GM12878 (cell line): Measurements from ENCODE around the gene POLK. TPM values are rescaled to one million over a fixed set of nuclear protein-coding genes. Genes with fewer than 3 reads are reported as not detected.

Source experiments
- ATAC-seq: fragments of 200-7000 bp; cut with Tn5 transposase; 3 replicates; pipeline ENCODE4 v1.9.1; 2020; ENCODE audit warnings: mild to moderate bottlenecking, moderate library complexity
- BruUV-seq: library from RNA; stranded (reverse); fragments of 400-500 nt; replicated peaks from 2 replicates; lab custom pipeline; 2021; lab: Mats Ljungman, UMichigan
- CTCF ChIA-PET: fragments of 300-600 bp; sonication (Branson Sonifier 250); formaldehyde crosslinking; extraction: SDS; loops from one replicate; lab custom pipeline; 2021; ENCODE audit warnings: inconsistent platforms; lab: Yijun Ruan, JAX
- POLR2A ChIA-PET: fragments of 350-600 bp; formaldehyde crosslinking; extraction: SDS; loops from one replicate; lab custom pipeline; 2021; ENCODE audit warnings: inconsistent platforms; lab: Charles Lee
- RAD21 ChIA-PET: fragments of 300-600 bp; sonication (Branson Sonifier 250); formaldehyde crosslinking; loops from one replicate; lab custom pipeline; 2023; ENCODE audit warnings: antibody characterized with exemption; ENCODE audit not compliant: unreplicated experiment; lab: Charles Lee
- SMC1A ChIA-PET: fragments of 300-600 bp; sonication (Branson Sonifier 250); formaldehyde crosslinking; loops from one replicate; lab custom pipeline; 2023; ENCODE audit not compliant: unreplicated experiment, uncharacterized antibody; lab: Charles Lee
- DNase-seq: peaks from one replicate; pipeline ENCODE4 v3.0.0-alpha.2; 2011; ENCODE audit warnings: low read depth, low spot score
- FAIRE-seq: peaks from 3 replicates; lab custom pipeline; 2011; peaks lifted over from hg19 to GRCh38; lab: Jason Lieb, UNC
- H2AFZ ChIP-seq: 2 replicates; pipeline ENCODE4 v1.6.0; 2011; ENCODE audit warnings: low read depth, low read length, control low read depth; ENCODE audit not compliant: control insufficient read depth
- H3K27ac ChIP-seq: 2 replicates; pipeline ENCODE4 v1.5.1; 2011; ENCODE audit warnings: control low read depth; ENCODE audit not compliant: control insufficient read depth, insufficient read depth
- H3K27me3 ChIP-seq, 2 experiments: replicated peaks in 1 of 2; 2 replicates each; pipeline versions ENCODE4 v1.6.0 to v1.6.1; 2011; ENCODE audit warnings: low read length in 1 of 2; ENCODE audit not compliant: control insufficient read depth in 2 of 2, insufficient read depth in 2 of 2
- H3K36me3 ChIP-seq, 2 experiments: 2 replicates each; pipeline ENCODE4 v1.5.1; 2011; ENCODE audit warnings: low read length in 1 of 2; ENCODE audit not compliant: control insufficient read depth in 2 of 2, insufficient read depth in 2 of 2
- H3K4me1 ChIP-seq: 2 replicates; pipeline ENCODE4 v1.6.1; 2011; ENCODE audit warnings: mild to moderate bottlenecking, low read length, moderate library complexity, mixed read lengths; ENCODE audit not compliant: control insufficient read depth, insufficient read depth
- H3K4me2 ChIP-seq: 2 replicates; pipeline ENCODE4 v1.6.0; 2011; ENCODE audit warnings: control low read depth; ENCODE audit not compliant: control insufficient read depth, insufficient read depth
- H3K4me3 ChIP-seq: fragments of 200-600 bp; sonication (generic); 2 replicates; pipeline ENCODE4 v1.5.1; 2016
- H3K79me2 ChIP-seq: 2 replicates; pipeline ENCODE4 v1.6.0; 2011; ENCODE audit warnings: low read length; ENCODE audit not compliant: control insufficient read depth, insufficient read depth
- H3K9ac ChIP-seq: 2 replicates; pipeline ENCODE4 v1.8.0; 2011; ENCODE audit warnings: low read length, control low read depth, mixed read lengths; ENCODE audit not compliant: control insufficient read depth, insufficient read depth
- H3K9me3 ChIP-seq: replicated peaks from 3 replicates; pipeline ENCODE4 v1.5.1; 2011; ENCODE audit warnings: mild to moderate bottlenecking, low read length; ENCODE audit not compliant: control insufficient read depth, insufficient read depth
- H4K20me1 ChIP-seq: 2 replicates; pipeline ENCODE4 v1.6.0; 2011; ENCODE audit not compliant: control insufficient read depth, insufficient read depth
- CEBPB ChIP-seq, 2 experiments: fragments of 150-350 bp in 1 of 2; IDR thresholded peaks; 2 replicates each; pipeline ENCODE4 v1.6.1; 2012 to 2014; ENCODE audit warnings: low read depth in 2 of 2, low read length in 2 of 2, borderline replicate concordance in 1 of 2, inconsistent platforms in 1 of 2
- NFIC ChIP-seq: IDR thresholded peaks from 2 replicates; pipeline ENCODE4 v1.6.1; 2012; ENCODE audit warnings: low read depth, mild to moderate bottlenecking, inconsistent platforms, low read length, moderate library complexity
- RUNX3 ChIP-seq: IDR thresholded peaks from 2 replicates; pipeline ENCODE4 v1.6.1; 2012; ENCODE audit warnings: low read length, inconsistent platforms
- SMARCA5 ChIP-seq: fragments of 450-650 bp; IDR thresholded peaks from 2 replicates; pipeline ENCODE4 v1.6.1; 2017; ENCODE audit warnings: mild to moderate bottlenecking
- ZNF384 ChIP-seq: IDR thresholded peaks from 2 replicates; pipeline ENCODE4 v1.6.1; 2012; ENCODE audit warnings: low read depth, mild to moderate bottlenecking, low read length, improper control_type of control experiment, borderline replicate concordance
- ZSCAN29 ChIP-seq: fragments of 450-650 bp; IDR thresholded peaks from 2 replicates; pipeline ENCODE4 v1.6.1; 2017; ENCODE audit warnings: mild to moderate bottlenecking, moderate library complexity
- WGBS: methylation state at CpG from one replicate; pipeline ENCODE4 v1.1.6; 2016; ENCODE audit warnings: low lambda C conversion rate; ENCODE audit not compliant: insufficient replicate concordance, insufficient coverage; ENCODE audit errors: missing lambda C conversion rate; 5-methylcytosine and 5-hydroxymethylcytosine counted together
- in situ Hi-C: fragments of 300-500 bp; cut with MboI; formaldehyde crosslinking; loops from 9 replicates; pipeline ENCODE4 v1.14.3; 2018; ENCODE audit warnings: mixed read lengths
- intact Hi-C: fragments of 100-400 bp; cut with micrococcal nuclease; formaldehyde crosslinking; loops from one replicate; pipeline ENCODE4 v1.14.2; 2022; ENCODE audit not compliant: unreplicated experiment
- polyA plus RNA-seq, 11 experiments: library from polyadenylated mRNA; depleted of rRNA in 4 of 11; unstranded in 6 of 11; stranded (reverse) in 5 of 11; fragments of >200 nt; fragmentation: Nextera tagmentation in 4 of 11; fragmentation: Illumina TruSeq in 1 of 11; extraction: Ambion mirVana in 4 of 11; extraction: Trizol in 1 of 11; gene quantifications; 1 replicate in 1 of 11; 2 replicates in 10 of 11; pipeline versions ENCODE4 v1.2.1 to v1.2.3, GENCODE V29; 2011 to 2016; ENCODE audit warnings: inconsistent platforms in 2 of 11, missing spikeins in 2 of 11, low read depth in 1 of 11
- total RNA-seq, 4 experiments: library from RNA; depleted of rRNA in 3 of 4; stranded (reverse); fragments of >200 nt in 3 of 4; fragmentation: Illumina TruSeq in 1 of 4; extraction: Trizol in 1 of 4; gene quantifications; 2 replicates each; pipeline versions ENCODE4 v1.2.1 to v1.2.3, GENCODE V29; 2013 to 2021
- TF ChIP-seq, protein P1 (sequence below): IDR thresholded peaks from 2 replicates; pipeline ENCODE4 v1.6.1; 2012; ENCODE audit warnings: low read length, inconsistent platforms

Gene POLK
- total and polyA plus RNA-seq, 10 of the 15 experiments (the other 5 are each of a cell fraction or from before 2014, with no cell fraction given), result 10.4 to 47.6 (median 29.0) TPM

GRCh38 chr5:75512383-75513074 lies 838 bp downstream of the POLK start:
- Histone ChIP-seq H3K9ac (peak overlapping the region; percentile 93), H3K9me3 (no peaks in the 10 kb centered on the region), H3K27me3 (no peaks in the 10 kb centered on the region), H3K27ac (peak overlapping the region; percentile 95), H4K20me1 (no peaks in the 10 kb centered on the region), H2AFZ (peak overlapping the region; percentile 81), H3K4me1 (0 out of 2 replicates have a peak, but pooled peaks cover 3% of the 10 kb centered on the region), H3K79me2 (peaks cover 97% of the 10 kb centered on the region), H3K4me3 (peak overlapping the region; percentile 79), H3K4me2 (peak overlapping the region; percentile 66), H3K36me3 (no peaks in the 10 kb centered on the region; a peak in 1 of 4 replicates)
- ATAC-seq, result no peak
- CTCF ChIA-PET, result interaction anchor here (0.8 to 2.0 kb wide), 8 partner anchors 53 to 205 kb away, joined by 3 to 10 read pairs (median 3); no protein-coding TSS in a partner anchor
- POLR2A ChIA-PET, result interaction anchor here (0.7 to 6.1 kb wide), 6 partner anchors 8 to 168 kb away, joined by 3 to 44 read pairs (median 6); no protein-coding TSS in a partner anchor
- RAD21 ChIA-PET, result interaction anchor here (0.6 to 11.3 kb wide), 10 partner anchors 8 to 176 kb away, joined by 3 to 123 read pairs (median 6); partner anchors contain the start of gene HMGCR
- BruUV-seq, result TSS peak; percentile 72
- intact Hi-C loops (loop anchor here (5.0 to 10.0 kb wide), 3 partner anchors 155 to 278 kb away; partner anchors contain the start of genes ANKRD31 and HMGCR), in situ Hi-C loops (loop anchor here (10.0 kb wide), 1 partner anchor 52 kb away; no protein-coding TSS in a partner anchor)
- SMC1A ChIA-PET, result interaction anchor here (0.7 to 6.8 kb wide), 11 partner anchors 9 to 176 kb away, joined by 3 to 90 read pairs (median 6); partner anchors contain the start of gene HMGCR
- TF ChIP-seq NFIC, result peak; percentile 27; the same call in 1 of the 2 replicates
- TF ChIP-seq, protein P1, sequence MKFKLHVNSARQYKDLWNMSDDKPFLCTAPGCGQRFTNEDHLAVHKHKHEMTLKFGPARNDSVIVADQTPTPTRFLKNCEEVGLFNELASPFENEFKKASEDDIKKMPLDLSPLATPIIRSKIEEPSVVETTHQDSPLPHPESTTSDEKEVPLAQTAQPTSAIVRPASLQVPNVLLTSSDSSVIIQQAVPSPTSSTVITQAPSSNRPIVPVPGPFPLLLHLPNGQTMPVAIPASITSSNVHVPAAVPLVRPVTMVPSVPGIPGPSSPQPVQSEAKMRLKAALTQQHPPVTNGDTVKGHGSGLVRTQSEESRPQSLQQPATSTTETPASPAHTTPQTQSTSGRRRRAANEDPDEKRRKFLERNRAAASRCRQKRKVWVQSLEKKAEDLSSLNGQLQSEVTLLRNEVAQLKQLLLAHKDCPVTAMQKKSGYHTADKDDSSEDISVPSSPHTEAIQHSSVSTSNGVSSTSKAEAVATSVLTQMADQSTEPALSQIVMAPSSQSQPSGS, result no peak
- 0 out of 2 replicates have a peak, but pooled peaks have one; percentile 13 for TF ChIP-seq SMARCA5
- TF ChIP-seq RUNX3, result 0 out of 2 replicates have a peak, but pooled peaks have one; percentile 25
- no peak for TF ChIP-seq ZSCAN29
- no peak for TF ChIP-seq ZNF384
- TF ChIP-seq CEBPB (IDR thresholded peaks at IDR 0.05; ENCODE audit: borderline replicate concordance in 1 of 2, low read depth in 2 of 2, low read length in 2 of 2), result 0 out of 4 replicates have a peak, but pooled peaks of 1 of the 2 experiments have one; percentile 15
- no peak for FAIRE-seq
- WGBS, result 9% methylated on average over 16 of the region's 16 CpGs
- no peak for DNase-seq
